ENCODE results near the gene PSIP1. TPM values are rescaled to one million over a fixed set of nuclear protein-coding genes. Genes with fewer than 3 reads are reported as not detected.
"Not testable (repeated sequence)": the region's sequence is repeated elsewhere in the genome, so short reads cannot be mapped to it uniquely, and the experiment has no call there.

PSIP1 gene
- total RNA-seq: 32.2 TPM

- peak; percentile 77 for DNase-seq (ENCODE audit: low spot score)
Observed at GRCh38 chr9:15510789-15511575, at the start of gene PSIP1. TSS of gene PSIP1 (minus strand) at chr9:15510970. CDS start at chr9:15510188, 782 bp downstream.

GRCh38 chr9:15553528-15553898 is 42.7 kb upstream of the PSIP1 start:
- DNase-seq (ENCODE audit: low spot score): no peak

GRCh38 chr9:15552636-15553527 is 42.1 kb upstream of the PSIP1 start, which contains the start of gene CCDC171:
TSS of gene CCDC171 (plus strand) at chr9:15553043. CDS start at chr9:15564089, 11,046 bp downstream.
- peak; percentile 93 for DNase-seq (ENCODE audit: low spot score)

- DNase-seq (ENCODE audit: low spot score): no peak
Observed at GRCh38 chr9:15549611-15550010, 38.8 kb upstream of the PSIP1 start.

GRCh38 chr9:15543047-15543813 is 32.5 kb upstream of the PSIP1 start:
- DNase-seq (ENCODE audit: low spot score): no peak

- no peak for DNase-seq (ENCODE audit: low spot score)
Observed at GRCh38 chr9:15542624-15543023, 31.9 kb upstream of the PSIP1 start.

DNA sequence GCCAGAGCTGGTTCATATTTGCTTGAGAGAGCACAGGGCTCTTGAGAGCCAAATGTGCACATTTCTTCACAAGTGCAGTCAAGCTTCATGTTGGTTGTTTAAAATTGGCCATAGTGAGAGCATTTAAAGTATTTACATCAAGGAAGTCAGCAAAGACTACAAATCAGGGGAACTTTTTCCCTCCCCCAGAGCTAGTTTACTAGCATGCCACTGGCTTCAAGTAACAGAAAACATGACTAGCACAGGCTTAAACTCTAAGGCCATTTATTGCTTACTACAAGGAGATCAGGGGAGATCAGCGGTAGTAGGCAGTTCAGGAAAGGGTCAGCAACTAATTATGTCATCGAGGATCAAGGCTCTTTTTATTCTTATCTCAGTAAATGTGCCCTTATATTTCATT is 31.1 kb upstream of the PSIP1 start:
- no peak for DNase-seq (ENCODE audit: low spot score)

- DNase-seq (ENCODE audit: low spot score): no peak
Observed at GRCh38 chr9:15531380-15531779, 20.6 kb upstream of the PSIP1 start.

DNA sequence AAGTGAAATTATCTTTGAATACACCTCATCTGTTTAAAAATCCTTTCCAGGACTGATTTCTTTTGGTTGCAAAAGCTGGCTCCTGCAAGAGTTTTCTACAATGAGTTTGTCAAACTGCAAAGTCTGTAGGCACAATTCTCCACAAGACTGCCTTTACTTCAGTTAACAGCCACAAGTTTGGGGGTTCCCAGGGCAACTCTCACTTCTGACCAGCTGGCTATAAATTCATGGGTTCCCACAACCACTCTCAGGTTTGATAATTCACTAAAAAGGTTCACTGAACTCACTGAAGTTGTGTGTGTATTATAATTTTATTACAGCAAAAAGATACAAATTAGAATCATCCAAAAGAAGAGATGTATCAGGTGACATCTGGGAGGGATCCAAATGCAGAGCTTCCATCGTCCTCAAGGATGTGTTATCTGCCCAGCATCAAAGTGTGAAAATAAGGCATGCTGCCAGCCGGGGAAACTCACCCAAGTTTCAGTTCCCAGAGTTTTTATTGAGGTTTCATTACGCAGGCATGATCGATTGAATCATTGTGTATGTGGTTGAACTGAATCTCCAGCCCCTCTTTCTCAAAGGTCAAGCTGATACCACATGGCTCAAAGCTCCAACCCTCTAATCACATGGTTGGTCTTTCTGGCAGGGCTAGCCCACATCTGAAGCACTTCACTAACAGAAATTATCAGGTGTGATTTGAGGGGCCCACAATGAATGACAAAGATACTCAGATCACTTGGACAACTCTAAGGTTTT is 19.0 kb upstream of the PSIP1 start:
- no peak for DNase-seq (ENCODE audit: low spot score)

DNA sequence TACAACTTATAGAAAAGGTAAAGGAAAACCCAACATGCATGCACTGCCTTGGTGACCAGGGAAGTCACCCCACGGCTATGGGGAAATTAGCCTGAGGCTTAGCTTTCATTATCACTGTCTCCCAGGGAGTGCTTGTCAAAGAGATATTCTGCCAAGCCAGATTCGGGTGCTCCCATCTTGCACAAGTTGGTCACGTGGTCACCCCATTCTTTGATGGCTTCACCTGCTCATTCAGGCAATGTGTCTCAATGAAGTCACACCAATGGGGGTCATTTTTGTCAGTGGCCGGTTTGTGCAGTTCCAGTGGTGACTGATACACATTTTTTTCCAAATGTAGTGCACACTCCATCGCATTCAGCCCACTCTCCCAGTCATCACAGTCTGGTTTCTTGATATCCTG is 16.3 kb upstream of the PSIP1 start:
- not testable (repeated sequence) for DNase-seq (ENCODE audit: low spot score)

GRCh38 chr9:15525958-15526357 is 15.2 kb upstream of the PSIP1 start:
- no peak for DNase-seq (ENCODE audit: low spot score)

GRCh38 chr9:15524845-15525455 is 14.2 kb upstream of the PSIP1 start:
- no peak for DNase-seq (ENCODE audit: low spot score)

DNA sequence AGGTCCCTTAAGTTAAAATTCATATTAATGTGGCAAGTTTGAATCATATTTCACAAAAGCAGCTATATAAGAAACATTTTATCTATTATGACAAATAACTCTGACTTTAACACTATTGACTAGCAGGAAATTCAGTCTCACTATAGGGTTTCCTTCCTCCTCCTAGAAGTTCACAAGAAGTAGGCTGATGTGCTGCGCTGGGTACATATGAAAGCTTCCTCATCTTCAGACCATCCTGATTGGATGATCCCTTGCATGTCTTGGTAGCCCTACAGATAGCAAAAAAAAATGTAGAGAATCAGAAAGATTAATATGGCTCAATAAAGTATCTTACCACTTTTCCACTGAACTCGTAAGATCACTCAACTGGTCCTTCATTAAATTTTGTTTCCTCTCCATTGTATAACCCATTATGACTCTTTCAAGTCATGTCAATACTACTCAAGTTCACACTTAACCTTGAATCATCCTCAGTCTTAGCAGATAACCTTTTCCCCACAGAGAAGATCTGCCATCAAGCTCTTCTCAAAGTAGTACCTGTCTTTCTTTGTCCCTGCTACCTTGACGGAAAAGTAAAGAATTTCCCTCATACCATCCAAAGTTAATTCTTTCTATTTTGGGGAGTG is 11.5 kb upstream of the PSIP1 start:
- DNase-seq (ENCODE audit: low spot score): no peak

DNA sequence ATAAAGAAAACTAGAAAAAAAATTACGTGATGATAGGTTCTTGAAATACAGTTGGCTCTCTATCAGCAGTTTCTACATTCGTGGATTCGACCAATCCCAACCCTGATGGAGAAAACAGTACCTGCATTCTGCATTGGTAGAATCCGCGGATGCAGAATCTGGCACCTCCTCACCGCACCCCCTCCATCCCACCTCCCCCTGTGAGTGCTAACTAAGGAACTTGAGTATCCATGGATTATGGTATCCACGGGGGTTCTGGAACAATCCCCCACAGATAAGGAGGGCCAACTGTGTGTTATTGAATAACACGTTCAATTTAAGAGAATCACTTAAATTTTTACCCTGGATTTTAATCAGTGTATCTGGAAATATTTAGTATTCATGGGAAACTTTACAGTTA is 10.5 kb upstream of the PSIP1 start:
- DNase-seq (ENCODE audit: low spot score): no peak

GRCh38 chr9:15519831-15520230 is 9.1 kb upstream of the PSIP1 start:
- no peak for DNase-seq (ENCODE audit: low spot score)

- no peak for DNase-seq (ENCODE audit: low spot score)
Observed at GRCh38 chr9:15513335-15513734, 2.6 kb upstream of the PSIP1 start.

DNA sequence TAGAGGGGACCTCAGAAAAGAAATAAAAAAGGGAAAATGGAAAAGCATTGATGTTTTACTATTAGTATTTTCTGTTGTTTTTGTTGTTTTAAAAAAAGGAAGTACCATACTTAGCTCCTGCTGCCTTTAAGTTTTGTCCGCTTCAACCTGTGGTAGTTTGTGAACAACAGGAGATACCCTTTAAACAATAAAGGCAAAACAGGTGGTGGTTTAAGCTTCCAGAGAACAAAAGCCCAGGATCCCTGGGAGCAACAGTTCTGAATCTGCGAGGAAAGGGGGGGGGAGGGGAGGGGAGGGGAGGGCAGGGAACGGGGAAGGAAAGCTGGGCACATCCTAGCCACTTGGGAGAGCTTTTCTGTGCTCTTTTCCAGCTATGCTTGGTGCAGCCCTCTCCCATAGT is 2.1 kb upstream of the PSIP1 start:
- no peak for DNase-seq (ENCODE audit: low spot score)

GRCh38 chr9:15512204-15512603 is 1.4 kb upstream of the PSIP1 start:
- DNase-seq (ENCODE audit: low spot score): no peak

DNA sequence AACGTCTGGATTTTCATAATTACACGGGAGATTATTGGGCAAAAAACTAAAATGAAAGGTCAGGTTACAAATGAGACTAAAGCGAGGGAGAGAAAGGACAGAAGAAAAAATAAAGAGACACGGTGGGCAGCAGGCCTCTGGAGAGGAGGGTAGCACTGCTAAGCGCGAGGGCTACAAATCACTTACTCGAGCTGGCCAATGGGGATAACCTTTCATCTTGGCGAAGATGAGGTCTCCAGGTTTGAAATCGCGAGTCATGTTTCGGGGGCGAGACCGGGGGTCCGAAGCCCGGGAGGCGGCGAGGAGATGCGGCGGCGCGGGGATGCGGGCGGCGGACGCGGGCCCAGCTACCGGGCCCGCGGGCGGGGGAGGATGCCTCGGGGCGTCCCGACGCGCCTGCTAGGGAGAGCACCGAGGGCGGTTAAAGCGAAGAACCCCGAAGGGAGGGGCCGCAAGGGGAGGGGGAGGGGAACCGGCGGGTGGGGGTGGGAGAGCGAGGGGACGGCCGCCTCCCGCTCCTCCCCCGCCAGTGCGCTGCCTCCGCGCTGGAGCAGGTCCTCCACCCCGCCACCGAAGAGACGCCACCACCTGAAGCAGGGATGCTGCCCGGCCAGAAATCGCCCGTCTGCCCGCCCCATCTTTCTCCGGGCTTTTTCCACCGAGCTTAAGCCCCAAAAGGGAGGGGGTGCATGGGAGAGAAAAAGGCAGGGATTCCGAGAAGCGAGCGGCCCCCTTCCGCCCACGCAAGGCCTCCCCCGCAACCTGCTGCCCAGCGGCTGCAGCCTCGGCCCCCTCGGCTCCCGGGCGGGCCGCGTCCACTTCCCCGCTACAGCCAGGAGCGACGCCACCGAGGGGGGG is 610 bp downstream of the PSIP1 start:
- no peak for DNase-seq (ENCODE audit: low spot score)
